Vagina (tissue), 2 donors: ENCODE results near the gene ARHGAP44.

Source experiments
- CTCF ChIP-seq, 3 experiments: fragments of 450-650 bp in 2 of 3; fragments of 200-600 bp in 1 of 3; sonication (generic) in 1 of 3; IDR thresholded peaks; one replicate each; pipeline ENCODE4 v1.5.1; 2017 to 2019; ENCODE audit warnings: antibody characterized with exemption in 3 of 3, mild to moderate bottlenecking in 2 of 3, moderate library complexity in 2 of 3
- POLR2AphosphoS5 ChIP-seq, 2 donors: sonication (generic); formaldehyde crosslinking; IDR thresholded peaks; one replicate each; pipeline ENCODE4 v1.9.0; 2017; ENCODE audit warnings: antibody characterized with exemption in 2 of 2, mild to moderate bottlenecking in 2 of 2, low read depth in 1 of 2; ENCODE audit not compliant: insufficient read depth in 1 of 2

GRCh38 chr17:12790249-12791106, 1.2 kb downstream of the ARHGAP44 start:
- TF ChIP-seq CTCF (IDR thresholded peaks at IDR 0.05) (no peak), POLR2AphosphoS5 (IDR thresholded peaks at IDR 0.05; ENCODE audit: insufficient read depth in 1 of 2, low read depth in 1 of 2) (no peak)
